ENCODE results near the gene PFDN6.

The PFDN6 gene

DNA sequence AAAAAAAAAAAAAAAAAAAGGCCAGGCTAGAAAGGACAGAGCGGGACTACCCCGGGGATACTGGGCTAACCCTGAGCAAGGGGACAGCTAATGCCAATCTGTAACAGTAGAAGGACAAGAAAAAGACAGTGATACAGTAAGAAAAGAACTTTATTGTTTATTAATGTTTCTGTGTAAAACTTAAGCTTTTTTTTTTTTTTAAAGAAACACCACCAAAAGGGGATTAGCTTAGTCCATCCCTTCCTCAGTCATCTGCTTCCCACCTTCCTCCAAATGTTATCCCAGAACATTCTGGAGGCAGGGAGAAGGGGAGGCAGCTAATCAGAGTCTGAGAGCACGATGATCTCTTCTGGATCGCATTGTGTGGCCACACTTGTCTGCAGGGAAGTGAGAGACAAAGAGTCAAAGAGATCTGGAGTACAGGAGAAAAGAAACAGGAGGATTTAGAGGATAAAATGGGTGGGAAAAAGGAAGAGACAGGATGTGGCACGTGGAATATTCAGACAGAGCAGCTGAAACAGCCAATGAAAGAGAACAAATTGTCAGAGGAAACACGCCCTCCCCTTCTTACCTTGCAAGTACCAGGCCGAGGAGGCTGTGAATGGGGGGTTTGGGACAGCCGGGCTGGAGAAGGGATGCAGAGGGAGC lies 29.1 kb downstream of the PFDN6 start:
- DNase-seq, result no peak

DNA sequence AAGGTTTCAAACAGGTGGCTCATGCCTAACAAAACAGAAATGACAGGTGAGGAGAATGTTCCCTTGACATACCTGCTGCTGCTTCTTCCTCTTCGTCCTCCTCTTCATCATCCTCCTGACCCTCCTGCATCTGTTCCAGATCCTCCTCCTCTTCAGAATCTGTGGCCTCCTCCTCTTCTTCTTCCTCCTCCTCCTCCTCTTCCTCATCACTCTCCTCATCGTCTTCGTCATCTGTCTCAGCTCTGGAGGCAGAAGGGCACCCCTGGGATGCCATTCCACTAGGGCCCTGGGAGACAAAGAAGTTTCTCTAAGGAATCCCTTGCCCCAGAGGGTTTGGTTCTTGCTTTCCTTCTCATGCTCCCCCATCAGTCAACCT lies 30.5 kb downstream of the PFDN6 start:
- no peak for DNase-seq

DNA sequence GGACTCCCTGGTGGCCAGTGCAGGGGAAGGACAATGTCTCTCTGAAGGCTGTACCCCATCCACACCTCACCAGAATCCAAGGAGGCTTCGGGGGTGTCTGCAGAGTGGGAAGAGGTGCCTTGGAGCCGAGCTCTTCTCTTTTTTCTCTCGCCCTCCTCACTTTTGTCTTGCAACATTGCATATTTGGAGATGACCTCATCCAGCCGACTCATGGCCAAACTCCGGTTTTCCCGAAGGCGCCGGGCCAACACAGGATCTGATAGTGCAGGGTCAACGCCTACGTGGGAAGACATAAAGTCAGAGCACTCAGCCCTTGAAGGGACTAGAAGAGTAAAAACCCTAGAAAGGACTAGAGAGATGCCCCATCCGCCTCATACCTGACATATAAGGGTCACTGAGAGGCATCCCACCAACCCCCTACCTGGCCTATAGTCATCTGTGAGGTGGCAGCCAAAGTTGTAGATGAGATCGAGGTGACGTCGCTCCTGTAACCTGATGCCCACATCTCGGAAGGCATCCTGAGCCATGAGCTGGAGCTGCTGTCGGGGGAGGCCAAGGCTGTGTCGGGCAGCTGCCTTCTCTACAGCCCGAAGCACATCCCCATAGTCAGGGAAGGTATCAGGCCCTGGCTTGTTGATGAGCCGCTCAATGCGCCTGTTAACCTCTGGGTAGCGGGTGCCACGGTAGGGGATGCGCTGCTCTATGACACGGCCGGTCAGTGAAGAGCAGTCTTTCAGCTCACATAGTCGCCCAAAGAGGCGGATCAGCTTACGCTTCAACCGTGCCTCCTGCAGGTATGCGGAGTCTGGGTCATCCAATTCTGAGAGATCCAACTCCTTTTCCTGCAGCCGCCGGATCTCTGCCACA lies 31.1 kb downstream of the PFDN6 start:
- DNase-seq, result no peak

DNA sequence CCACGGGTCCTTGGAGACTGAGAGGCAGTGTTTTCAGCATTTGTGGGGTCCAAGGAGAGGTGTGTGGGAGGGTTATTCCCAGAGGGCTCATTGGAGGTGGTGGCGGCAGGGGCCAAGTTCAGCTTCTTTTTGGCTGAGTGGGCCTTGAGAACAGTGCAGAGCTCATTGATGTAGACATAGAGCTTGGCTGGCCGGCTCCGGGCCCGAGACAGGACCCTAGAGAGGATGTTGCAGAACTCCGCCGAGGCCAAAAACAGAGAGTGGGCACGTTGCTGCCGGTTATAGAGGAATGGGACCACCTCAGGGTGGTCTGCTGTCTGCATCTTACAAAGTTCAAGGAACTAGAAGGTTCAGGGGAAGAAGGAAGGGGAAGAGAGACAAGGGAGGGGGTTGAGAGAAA lies 31.8 kb downstream of the PFDN6 start:
- no peak for DNase-seq

DNA sequence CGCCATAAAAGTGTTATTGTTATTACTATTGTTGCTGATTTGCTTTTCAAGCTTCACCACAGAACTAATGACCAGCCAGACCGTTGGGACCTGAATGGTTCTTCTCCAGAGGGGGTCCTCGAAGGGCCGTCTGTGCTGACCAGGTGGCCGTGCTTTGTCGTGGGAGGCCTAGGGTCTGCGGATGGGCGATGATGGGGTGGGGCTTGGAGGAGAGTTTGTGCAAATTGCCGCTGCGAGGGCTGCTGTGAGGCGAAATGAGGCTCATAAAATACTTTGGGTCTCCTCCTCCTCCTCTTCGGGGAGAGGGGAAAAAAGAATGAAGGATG lies 34.2 kb downstream of the PFDN6 start:
- no peak for DNase-seq

DNA sequence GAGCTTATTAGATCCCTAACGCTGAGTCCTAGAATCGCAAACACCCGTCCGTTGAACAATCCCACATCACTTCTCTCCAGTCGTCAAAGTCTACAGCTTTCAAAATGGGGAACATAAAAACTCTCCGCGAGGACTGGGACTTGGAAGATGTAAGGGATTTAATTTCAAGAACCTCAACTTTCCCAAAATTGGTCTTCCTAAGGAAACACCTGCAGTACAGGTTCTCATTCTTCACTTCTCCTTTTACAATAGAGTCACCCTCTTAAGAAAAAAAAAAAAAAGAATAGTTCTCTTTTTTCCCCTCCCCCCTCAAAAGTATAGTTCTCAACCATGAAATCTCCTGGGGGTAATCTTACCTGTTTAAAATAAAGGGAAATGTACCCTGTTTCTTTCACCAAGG lies 34.7 kb downstream of the PFDN6 start:
- DNase-seq, result no peak

DNA sequence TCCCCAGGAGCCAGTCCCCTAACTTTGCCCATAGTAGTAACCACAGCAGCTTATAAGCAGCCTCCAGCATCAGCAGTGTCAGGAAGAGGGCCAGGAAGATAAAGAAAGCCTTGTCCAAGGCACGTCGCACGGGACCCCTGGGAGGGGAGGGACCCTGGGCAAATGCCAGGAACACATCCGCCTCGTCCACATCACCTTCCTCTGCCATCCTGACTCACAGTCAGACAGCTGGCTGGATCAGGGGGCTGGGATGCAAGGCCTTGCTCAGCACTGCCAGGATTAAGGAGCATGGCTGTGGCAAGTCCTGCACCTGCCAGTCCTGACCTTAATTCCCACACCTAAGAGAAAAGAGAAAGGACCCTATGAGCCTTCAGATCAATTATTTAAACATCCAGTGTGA lies 39.7 kb downstream of the PFDN6 start:
- no peak for DNase-seq

DNA sequence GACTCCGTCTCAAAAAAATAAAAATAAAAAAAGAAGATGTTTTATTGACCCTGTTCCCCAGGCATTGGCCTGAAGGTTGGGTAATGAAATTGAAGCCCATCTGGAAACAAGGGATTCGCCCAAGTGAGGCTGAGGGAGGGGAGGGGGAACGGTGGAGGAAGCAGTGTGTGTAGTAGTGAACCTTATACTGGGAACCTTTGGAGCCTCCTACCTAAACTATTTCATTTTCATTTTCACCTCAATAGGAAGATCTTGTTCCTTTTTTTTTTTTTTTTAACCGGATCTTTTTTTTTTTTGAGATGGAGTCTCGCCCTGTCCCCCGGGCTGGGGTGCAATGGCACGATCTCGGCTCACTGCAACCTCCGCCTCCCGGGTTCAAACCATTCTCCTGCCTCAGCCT lies 41.3 kb downstream of the PFDN6 start:
- DNase-seq, result no peak

DNA sequence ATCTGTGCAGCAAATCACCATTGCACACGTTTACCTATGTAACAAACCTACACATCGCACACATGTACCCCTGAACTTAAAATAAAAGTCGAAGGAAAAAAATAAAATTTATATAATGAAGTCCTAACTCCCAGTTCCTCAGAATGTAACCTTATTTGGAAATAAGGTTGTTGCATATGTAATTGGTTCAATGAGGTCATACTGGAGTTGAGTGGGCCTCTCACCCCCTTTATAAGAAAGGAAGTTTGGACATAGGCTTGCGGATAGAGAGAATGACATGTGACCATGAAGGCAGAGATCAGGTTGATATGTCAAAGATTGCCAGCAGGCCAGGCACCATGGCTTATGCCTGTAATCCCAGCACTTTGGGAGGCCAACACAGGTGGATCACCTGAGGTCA lies 44.3 kb downstream of the PFDN6 start:
- DNase-seq, result no peak

DNA sequence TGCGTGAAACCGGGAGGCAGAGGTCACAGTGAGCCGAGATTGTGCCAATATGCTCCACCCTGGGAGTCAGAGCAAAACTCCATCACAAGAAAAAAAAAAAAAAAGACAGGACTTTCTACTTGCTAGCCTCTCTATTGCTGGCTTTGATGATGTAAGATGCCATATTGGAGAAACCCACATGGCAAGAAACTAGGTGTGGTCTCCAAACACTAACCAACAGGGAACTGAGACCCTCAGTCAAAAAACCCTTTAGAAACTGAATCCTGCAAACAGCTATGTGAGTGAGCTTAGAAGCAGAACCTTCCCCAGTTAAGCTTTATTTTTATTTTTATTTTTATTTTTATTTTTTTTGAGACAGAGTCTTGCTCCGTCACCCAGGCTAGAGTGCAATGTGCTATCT lies 46.5 kb downstream of the PFDN6 start:
- no peak for DNase-seq

DNA sequence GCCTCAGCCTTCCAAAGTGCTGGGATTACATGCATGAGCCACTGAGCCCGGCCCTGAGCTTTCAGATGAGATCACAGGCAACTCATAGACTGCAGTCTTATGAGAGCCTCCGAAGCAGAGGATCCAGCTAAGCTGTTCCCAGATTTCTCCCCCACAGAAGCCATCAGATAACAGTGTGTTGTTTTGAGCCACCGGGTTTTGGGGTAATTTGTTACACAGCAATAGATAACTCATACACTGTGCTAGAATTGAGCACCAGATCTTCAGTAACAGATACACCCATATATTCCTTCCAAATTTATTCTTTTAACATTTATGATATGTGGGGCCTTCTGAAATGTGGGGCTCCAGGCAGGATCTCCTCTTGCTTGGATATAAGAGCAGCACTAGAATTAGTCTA lies 47.1 kb downstream of the PFDN6 start:
- DNase-seq, result no peak

DNA sequence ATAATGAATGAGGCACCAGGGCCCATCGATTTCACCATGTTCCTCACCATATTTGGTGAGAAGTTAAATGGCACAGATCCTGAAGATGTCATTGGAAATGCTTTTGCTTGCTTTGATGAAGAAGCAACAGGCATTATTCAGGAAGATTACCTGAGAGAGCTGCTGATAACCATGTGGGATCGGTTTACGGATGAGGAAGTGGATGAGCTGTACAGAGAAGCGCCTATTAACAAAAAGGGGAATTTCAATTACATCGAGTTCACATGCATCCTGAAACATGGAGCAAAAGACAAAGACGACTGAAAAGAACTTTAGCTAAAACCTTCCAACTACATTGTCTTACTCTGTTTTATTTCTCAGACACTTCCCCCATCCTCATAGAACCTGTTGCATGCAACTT lies 49.8 kb downstream of the PFDN6 start:
- no peak for DNase-seq
